SK-N-SH treated with all-trans-retinoic acid at 6 μM for 48 hours (cell line): ENCODE data around the gene COPS2.

ENCODE experiments used
- ARNTL ChIP-seq: fragments of 450-650 bp; formaldehyde crosslinking; IDR thresholded peaks from 2 replicates; pipeline ENCODE4 v1.5.0; 2020; ENCODE audit warnings: low read depth, mild to moderate bottlenecking, moderate library complexity, borderline replicate concordance
- CSDC2 ChIP-seq: fragments of 250-450 bp; sonication (Bioruptor Pico); IDR thresholded peaks from 2 replicates; pipeline ENCODE4 v1.5.0; 2020; ENCODE audit warnings: mild to moderate bottlenecking, moderate library complexity
- PATZ1 ChIP-seq: fragments of 250-450 bp; sonication (Bioruptor Pico); IDR thresholded peaks from 2 replicates; pipeline ENCODE4 v1.8.0; 2020; ENCODE audit warnings: mild to moderate bottlenecking, moderate library complexity, borderline replicate concordance
- RARB ChIP-seq: fragments of 250-450 bp; sonication (Bioruptor Pico); IDR thresholded peaks from 2 replicates; pipeline ENCODE4 v1.8.0; 2021; ENCODE audit warnings: mild to moderate bottlenecking, moderate library complexity
- SNAI2 ChIP-seq: fragments of 250-450 bp; sonication (Bioruptor Pico); IDR thresholded peaks from 2 replicates; pipeline ENCODE4 v1.5.0; 2020; ENCODE audit warnings: mild to moderate bottlenecking, moderate library complexity
- TSHZ2 ChIP-seq: fragments of 250-450 bp; sonication (Bioruptor Pico); IDR thresholded peaks from 2 replicates; pipeline ENCODE4 v1.5.0; 2020; ENCODE audit warnings: mild to moderate bottlenecking, moderate library complexity
- ZFP3 ChIP-seq: fragments of 250-450 bp; sonication (Bioruptor Pico); IDR thresholded peaks from 2 replicates; pipeline ENCODE4 v1.5.0; 2020; ENCODE audit warnings: mild to moderate bottlenecking, moderate library complexity
- ZFP30 ChIP-seq: fragments of 450-650 bp; formaldehyde crosslinking; IDR thresholded peaks from 2 replicates; pipeline ENCODE4 v1.5.0; 2022; ENCODE audit warnings: mild to moderate bottlenecking, moderate library complexity
- ZNF565 ChIP-seq: fragments of 450-650 bp; formaldehyde crosslinking; conservative IDR thresholded peaks from 2 replicates; pipeline ENCODE4 v1.5.0; 2020; ENCODE audit warnings: low read depth, mild to moderate bottlenecking, moderate library complexity
- ZNF70 ChIP-seq: fragments of 450-650 bp; formaldehyde crosslinking; IDR thresholded peaks from 2 replicates; pipeline ENCODE4 v1.5.0; 2020; ENCODE audit warnings: mild to moderate bottlenecking, moderate library complexity
- TF ChIP-seq, protein P1 (sequence below): fragments of 250-450 bp; sonication (Bioruptor Pico); IDR thresholded peaks from 2 replicates; pipeline ENCODE4 v1.5.1; 2021; ENCODE audit warnings: mild to moderate bottlenecking, moderate library complexity
- TF ChIP-seq, protein P2 (sequence below): fragments of 250-450 bp; sonication (Bioruptor Pico); IDR thresholded peaks from 2 replicates; pipeline ENCODE4 v1.5.1; 2020; ENCODE audit warnings: low read depth, mild to moderate bottlenecking, moderate library complexity

DNA sequence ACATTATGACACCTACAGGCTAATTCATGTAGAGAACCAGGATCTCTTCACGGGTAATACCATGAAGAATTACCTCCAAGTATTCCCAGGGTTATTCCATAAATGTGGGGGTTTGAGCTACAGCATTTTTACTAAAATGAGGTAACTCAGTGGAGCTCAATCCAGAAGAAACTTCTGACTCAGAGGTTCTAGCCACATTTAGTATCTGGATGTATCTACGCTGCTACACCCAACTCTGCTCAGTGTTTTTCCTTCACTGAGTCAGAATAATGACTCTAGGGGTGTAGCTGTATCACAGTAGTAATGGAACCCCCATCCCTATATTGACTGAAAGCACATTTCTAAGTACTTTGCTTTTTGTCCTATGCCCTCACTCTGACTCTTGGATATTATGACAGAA is 52.4 kb downstream of the COPS2 start:
- TF ChIP-seq ZFP30 (CRISPR knock-in tag) (no peak), ZFP3 (CRISPR knock-in tag) (no peak), SNAI2 (CRISPR knock-in tag) (no peak), TSHZ2 (CRISPR knock-in tag) (no peak), RARB (CRISPR knock-in tag) (no peak), CSDC2 (no peak), ZNF70 (no peak), PATZ1 (CRISPR knock-in tag) (no peak), ARNTL (CRISPR knock-in tag) (no peak), ZNF565 (CRISPR knock-in tag) (no peak)
- TF ChIP-seq, protein P1, sequence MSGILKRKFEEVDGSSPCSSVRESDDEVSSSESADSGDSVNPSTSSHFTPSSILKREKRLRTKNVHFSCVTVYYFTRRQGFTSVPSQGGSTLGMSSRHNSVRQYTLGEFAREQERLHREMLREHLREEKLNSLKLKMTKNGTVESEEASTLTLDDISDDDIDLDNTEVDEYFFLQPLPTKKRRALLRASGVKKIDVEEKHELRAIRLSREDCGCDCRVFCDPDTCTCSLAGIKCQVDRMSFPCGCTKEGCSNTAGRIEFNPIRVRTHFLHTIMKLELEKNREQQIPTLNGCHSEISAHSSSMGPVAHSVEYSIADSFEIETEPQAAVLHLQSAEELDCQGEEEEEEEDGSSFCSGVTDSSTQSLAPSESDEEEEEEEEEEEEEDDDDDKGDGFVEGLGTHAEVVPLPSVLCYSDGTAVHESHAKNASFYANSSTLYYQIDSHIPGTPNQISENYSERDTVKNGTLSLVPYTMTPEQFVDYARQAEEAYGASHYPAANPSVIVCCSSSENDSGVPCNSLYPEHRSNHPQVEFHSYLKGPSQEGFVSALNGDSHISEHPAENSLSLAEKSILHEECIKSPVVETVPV, result no peak
- TF ChIP-seq, protein P2, sequence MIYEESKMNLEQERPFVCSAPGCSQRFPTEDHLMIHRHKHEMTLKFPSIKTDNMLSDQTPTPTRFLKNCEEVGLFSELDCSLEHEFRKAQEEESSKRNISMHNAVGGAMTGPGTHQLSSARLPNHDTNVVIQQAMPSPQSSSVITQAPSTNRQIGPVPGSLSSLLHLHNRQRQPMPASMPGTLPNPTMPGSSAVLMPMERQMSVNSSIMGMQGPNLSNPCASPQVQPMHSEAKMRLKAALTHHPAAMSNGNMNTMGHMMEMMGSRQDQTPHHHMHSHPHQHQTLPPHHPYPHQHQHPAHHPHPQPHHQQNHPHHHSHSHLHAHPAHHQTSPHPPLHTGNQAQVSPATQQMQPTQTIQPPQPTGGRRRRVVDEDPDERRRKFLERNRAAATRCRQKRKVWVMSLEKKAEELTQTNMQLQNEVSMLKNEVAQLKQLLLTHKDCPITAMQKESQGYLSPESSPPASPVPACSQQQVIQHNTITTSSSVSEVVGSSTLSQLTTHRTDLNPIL (CRISPR knock-in tag), result no peak
